ENCODE results near the gene PRELP. TPM values are rescaled to one million over a fixed set of nuclear protein-coding genes. Genes with fewer than 3 reads are reported as not detected.
"Not testable (repeated sequence)": the region's sequence is repeated elsewhere in the genome, so short reads cannot be mapped to it uniquely, and the experiment has no call there.

The PRELP gene
- total RNA-seq, 3 donors from 2014 or later, result 27.4 to 132 (median 42.0) TPM

DNA sequence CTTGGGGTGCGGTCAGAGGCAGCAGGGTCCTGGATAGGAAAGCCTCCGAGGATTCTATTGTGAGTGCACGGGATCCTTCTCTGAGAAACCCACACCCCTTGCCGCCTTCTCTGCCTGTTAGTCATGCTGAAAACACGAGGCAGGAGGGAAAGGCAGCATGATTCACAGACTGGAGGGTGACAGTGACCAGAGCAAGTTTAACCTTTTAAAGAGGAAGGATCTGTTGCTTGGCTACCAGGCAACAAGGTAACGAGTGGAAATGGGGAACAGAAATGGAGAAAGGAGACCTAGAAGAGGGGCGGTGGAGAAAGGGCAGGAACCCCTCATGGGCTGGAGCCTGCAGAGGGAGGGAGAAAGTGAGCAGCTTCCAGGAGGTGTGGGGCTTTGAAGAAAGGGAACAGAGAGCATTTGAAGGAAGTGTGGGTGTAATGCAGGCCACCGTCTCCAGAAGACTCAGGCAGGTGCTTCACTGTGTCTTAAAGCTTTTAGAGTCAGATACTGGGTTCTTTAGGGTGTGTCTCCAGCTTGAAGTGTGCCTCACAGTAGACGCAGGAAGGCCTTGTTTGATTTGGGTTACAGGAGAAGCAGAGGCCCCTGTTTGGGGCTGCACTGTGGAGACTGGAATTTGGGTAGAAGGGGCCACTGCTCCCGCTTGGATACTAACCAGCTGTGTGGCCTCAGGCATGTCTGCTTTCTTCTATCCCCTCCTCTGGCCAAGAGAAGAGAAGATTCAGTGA lies 37.4 kb downstream of the PRELP start:
- Histone ChIP-seq H3K4me3 (no peak overlapping the region), H3K27me3 (no peaks in the 10 kb centered on the region), H3K9me3 (no peaks in the 10 kb centered on the region), H3K27ac (peak overlapping the region; percentile 40 to 59), H3K4me1 (peaks cover 3% of the 10 kb centered on the region in 2 donors), H3K36me3 (no peaks in the 10 kb centered on the region)
- DNase-seq (ENCODE audit: low spot score in 2 of 2), result peak in 1 of 2 donors; percentile 55
- intact Hi-C loops (cut with DNase I; ENCODE audit: low total_unique reads), result no loop called here
- TF ChIP-seq POLR2A (IDR thresholded peaks at IDR 0.05) (no peak), CTCF (IDR thresholded peaks at IDR 0.05) (no peak), POLR2AphosphoS5 (IDR thresholded peaks at IDR 0.05) (peak in 2 of 3 donors; percentile 34 to 66)

DNA sequence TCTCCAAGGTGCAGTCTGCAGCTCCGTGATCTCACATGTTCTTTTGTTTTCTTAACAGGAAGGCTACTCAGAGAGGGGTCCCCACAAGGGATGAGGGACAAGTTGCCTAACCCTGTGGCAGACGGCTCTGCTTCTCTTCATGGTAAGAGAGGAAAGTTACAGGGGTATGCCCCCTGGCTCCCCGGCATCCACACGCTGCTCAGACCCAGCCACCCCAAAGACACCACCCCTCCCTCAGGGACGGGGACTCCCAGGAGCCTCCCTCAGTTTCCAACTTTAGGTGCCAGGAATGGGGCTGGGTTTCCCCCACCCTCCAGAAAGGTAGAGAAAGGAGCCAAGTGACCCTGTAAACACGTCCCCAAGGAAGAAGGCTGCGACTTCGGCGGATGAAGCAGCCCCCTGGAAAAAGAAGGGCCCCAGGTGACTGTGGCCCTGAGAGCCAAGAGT lies 38.0 kb downstream of the PRELP start:
- TF ChIP-seq POLR2AphosphoS5 (IDR thresholded peaks at IDR 0.05) (no peak), POLR2A (IDR thresholded peaks at IDR 0.05) (no peak), CTCF (IDR thresholded peaks at IDR 0.05) (no peak)
- peaks cover 3% of the 10 kb centered on the region in 2 donors for H3K4me1 ChIP-seq
- no peak overlapping the region for H3K4me3 ChIP-seq
- intact Hi-C loops (cut with DNase I; ENCODE audit: low total_unique reads), result no loop called here
- H3K27ac ChIP-seq, result peak overlapping the region in 1 of 2 donors; percentile 59
- no peaks in the 10 kb centered on the region for H3K27me3 ChIP-seq
- DNase-seq (ENCODE audit: low spot score in 2 of 2), result no peak
- no peaks in the 10 kb centered on the region for H3K9me3 ChIP-seq
- no peaks in the 10 kb centered on the region for H3K36me3 ChIP-seq

GRCh38 chr1:203516184-203516583 lies 40.6 kb downstream of the PRELP start:
- TF ChIP-seq CTCF (IDR thresholded peaks at IDR 0.05) (no peak), POLR2A (IDR thresholded peaks at IDR 0.05) (no peak), POLR2AphosphoS5 (IDR thresholded peaks at IDR 0.05) (no peak)
- Histone ChIP-seq H3K36me3 (no peaks in the 10 kb centered on the region), H3K4me1 (peaks cover 3% of the 10 kb centered on the region in 2 donors), H3K4me3 (no peak overlapping the region), H3K27ac (no peak overlapping the region), H3K9me3 (no peaks in the 10 kb centered on the region), H3K27me3 (no peaks in the 10 kb centered on the region)
- DNase-seq (ENCODE audit: low spot score in 2 of 2), result no peak
- intact Hi-C loops (cut with DNase I; ENCODE audit: low total_unique reads), result no loop called here

GRCh38 chr1:203516906-203517305 lies 41.3 kb downstream of the PRELP start:
- peaks cover 3% of the 10 kb centered on the region in 2 donors for H3K4me1 ChIP-seq
- H3K9me3 ChIP-seq, result no peaks in the 10 kb centered on the region
- H3K4me3 ChIP-seq, result no peak overlapping the region
- no peaks in the 10 kb centered on the region for H3K36me3 ChIP-seq
- intact Hi-C loops (cut with DNase I; ENCODE audit: low total_unique reads), result no loop called here
- DNase-seq (ENCODE audit: low spot score in 2 of 2), result no peak
- TF ChIP-seq CTCF (IDR thresholded peaks at IDR 0.05) (no peak), POLR2A (IDR thresholded peaks at IDR 0.05) (no peak)
- no peak overlapping the region for H3K27ac ChIP-seq
- no peaks in the 10 kb centered on the region for H3K27me3 ChIP-seq

GRCh38 chr1:203517426-203518110 lies 42.0 kb downstream of the PRELP start:
- intact Hi-C loops (cut with DNase I; ENCODE audit: low total_unique reads), result no loop called here

GRCh38 chr1:203518139-203518538 lies 42.5 kb downstream of the PRELP start:
- H3K27ac ChIP-seq; intact Hi-C loops (cut with DNase I; ENCODE audit: low total_unique reads): not testable (repeated sequence)

More at GRCh38 chr1:203517426-203518110, 42.0 kb downstream of the PRELP start:
- Histone ChIP-seq H3K27ac (no peak overlapping the region), H3K36me3 (no peaks in the 10 kb centered on the region), H3K4me1 (peaks cover 1 to 3% of the 10 kb centered on the region in 2 donors), H3K4me3 (no peak overlapping the region), H3K27me3 (no peaks in the 10 kb centered on the region), H3K9me3 (no peaks in the 10 kb centered on the region)
- DNase-seq (ENCODE audit: low spot score in 2 of 2), result no peak
- TF ChIP-seq CTCF (IDR thresholded peaks at IDR 0.05) (no peak), POLR2A (IDR thresholded peaks at IDR 0.05) (no peak), POLR2AphosphoS5 (IDR thresholded peaks at IDR 0.05) (no peak)

More at GRCh38 chr1:203518139-203518538, 42.5 kb downstream of the PRELP start:
- not testable (repeated sequence) for DNase-seq (ENCODE audit: low spot score in 2 of 2); H3K9me3 ChIP-seq; H3K4me3 ChIP-seq; H3K36me3 ChIP-seq; H3K27me3 ChIP-seq; H3K4me1 ChIP-seq

Measured in breast epithelium (tissue), 4 donors.